ENCODE data around the gene ANKHD1. TPM values are rescaled to one million over a fixed set of nuclear protein-coding genes. Genes with fewer than 3 reads are reported as not detected.
A peak's percentile ranks its signal among the peaks of the same experiment; 100 is the strongest.

The ANKHD1 gene
- total RNA-seq, 1 experiment from 2014 or later: 113 TPM

GRCh38 chr5:140554454-140554853 is 152.8 kb downstream of the ANKHD1 start:
- Mint-ChIP-seq H3K4me3 (no peak overlapping the region), H3K27me3 (ENCODE audit: low read depth) (no peaks in the 10 kb centered on the region), H3K36me3 (peaks cover 38% of the 10 kb centered on the region), H3K9me3 (no peaks in the 10 kb centered on the region), H3K27ac (no peak overlapping the region), H3K4me1 (peaks cover 24% of the 10 kb centered on the region)
- POLR2A ChIA-PET: no interaction called here
- no peak for ATAC-seq
- CTCF ChIA-PET: interaction anchor here (0.9 kb wide), 1 partner anchor 208 kb away, joined by 4 read pairs; the partner anchor contains the start of gene HBEGF
- TF ChIP-seq STAT6 (CRISPR knock-in tag; conservative IDR thresholded peaks at IDR 0.05; ENCODE audit: low read depth) (no peak), GABPB1 (CRISPR knock-in tag; IDR thresholded peaks at IDR 0.05) (peak; percentile 41; the same call in 1 of the 2 replicates)
- DNase-seq (ENCODE audit: low spot score): no peak

DNA sequence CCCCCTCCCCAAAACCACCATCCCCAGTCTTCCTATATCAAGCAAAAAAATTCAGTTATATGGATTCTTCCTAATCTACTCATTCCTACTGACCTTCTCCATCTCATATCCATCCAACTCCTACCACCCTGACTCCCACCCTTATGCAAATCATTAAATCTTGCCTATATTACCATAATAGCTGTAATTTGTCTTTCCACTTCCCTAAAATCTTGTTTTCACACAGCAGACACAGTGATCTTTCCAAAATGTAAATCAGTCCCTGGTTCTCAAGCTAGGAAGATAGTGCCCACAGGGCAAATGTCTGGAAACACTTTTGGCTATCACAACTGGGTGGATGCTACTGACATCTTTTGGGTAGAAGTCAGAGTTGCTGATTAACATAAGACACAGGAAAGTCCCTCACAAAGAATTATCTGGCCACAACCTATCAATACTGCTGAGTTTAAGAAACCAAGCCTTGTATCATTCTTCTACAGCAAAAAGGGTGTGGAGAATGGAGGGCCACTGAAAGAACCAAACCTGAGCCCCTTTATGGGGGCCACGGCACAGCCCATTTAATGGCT is 154.2 kb downstream of the ANKHD1 start:
- ChIA-PET POLR2A (interaction anchor here (1.3 kb wide), 1 partner anchor 9 kb away, joined by 4 read pairs; the partner anchor contains the start of gene EIF4EBP3), CTCF (interaction anchor here (0.8 kb wide), 1 partner anchor 9 kb away, joined by 3 read pairs; the partner anchor contains the start of gene EIF4EBP3)
- TF ChIP-seq E2F4 (CRISPR knock-in tag; IDR thresholded peaks at IDR 0.05; ENCODE audit: borderline replicate concordance, low read depth) (no peak), TEAD4 (CRISPR knock-in tag; IDR thresholded peaks at IDR 0.05) (no peak), ATF6 (CRISPR knock-in tag; IDR thresholded peaks at IDR 0.05) (no peak), CREB1 (CRISPR knock-in tag; IDR thresholded peaks at IDR 0.05) (no peak), MLX (CRISPR knock-in tag; IDR thresholded peaks at IDR 0.05) (no peak), KAT7 (CRISPR knock-in tag; IDR thresholded peaks at IDR 0.05; ENCODE audit: borderline replicate concordance) (no peak), ZNF317 (CRISPR knock-in tag; IDR thresholded peaks at IDR 0.05; ENCODE audit: borderline replicate concordance, low read depth) (no peak), NFATC4 (CRISPR knock-in tag; IDR thresholded peaks at IDR 0.05) (no peak), ESRRA (CRISPR knock-in tag; IDR thresholded peaks at IDR 0.05; ENCODE audit: borderline replicate concordance) (no peak), ZNF121 (CRISPR knock-in tag; IDR thresholded peaks at IDR 0.05) (no peak), NR1H2 (CRISPR knock-in tag; IDR thresholded peaks at IDR 0.05) (no peak), ERG (CRISPR knock-in tag; IDR thresholded peaks at IDR 0.05) (no peak), MAX (CRISPR knock-in tag; IDR thresholded peaks at IDR 0.05) (no peak), FOXP4 (CRISPR knock-in tag; IDR thresholded peaks at IDR 0.05) (no peak)
- TF ChIP-seq, protein P1, sequence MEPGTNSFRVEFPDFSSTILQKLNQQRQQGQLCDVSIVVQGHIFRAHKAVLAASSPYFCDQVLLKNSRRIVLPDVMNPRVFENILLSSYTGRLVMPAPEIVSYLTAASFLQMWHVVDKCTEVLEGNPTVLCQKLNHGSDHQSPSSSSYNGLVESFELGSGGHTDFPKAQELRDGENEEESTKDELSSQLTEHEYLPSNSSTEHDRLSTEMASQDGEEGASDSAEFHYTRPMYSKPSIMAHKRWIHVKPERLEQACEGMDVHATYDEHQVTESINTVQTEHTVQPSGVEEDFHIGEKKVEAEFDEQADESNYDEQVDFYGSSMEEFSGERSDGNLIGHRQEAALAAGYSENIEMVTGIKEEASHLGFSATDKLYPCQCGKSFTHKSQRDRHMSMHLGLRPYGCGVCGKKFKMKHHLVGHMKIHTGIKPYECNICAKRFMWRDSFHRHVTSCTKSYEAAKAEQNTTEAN (CRISPR knock-in tag; IDR thresholded peaks at IDR 0.05): no peak
- TF ChIP-seq, protein P2, sequence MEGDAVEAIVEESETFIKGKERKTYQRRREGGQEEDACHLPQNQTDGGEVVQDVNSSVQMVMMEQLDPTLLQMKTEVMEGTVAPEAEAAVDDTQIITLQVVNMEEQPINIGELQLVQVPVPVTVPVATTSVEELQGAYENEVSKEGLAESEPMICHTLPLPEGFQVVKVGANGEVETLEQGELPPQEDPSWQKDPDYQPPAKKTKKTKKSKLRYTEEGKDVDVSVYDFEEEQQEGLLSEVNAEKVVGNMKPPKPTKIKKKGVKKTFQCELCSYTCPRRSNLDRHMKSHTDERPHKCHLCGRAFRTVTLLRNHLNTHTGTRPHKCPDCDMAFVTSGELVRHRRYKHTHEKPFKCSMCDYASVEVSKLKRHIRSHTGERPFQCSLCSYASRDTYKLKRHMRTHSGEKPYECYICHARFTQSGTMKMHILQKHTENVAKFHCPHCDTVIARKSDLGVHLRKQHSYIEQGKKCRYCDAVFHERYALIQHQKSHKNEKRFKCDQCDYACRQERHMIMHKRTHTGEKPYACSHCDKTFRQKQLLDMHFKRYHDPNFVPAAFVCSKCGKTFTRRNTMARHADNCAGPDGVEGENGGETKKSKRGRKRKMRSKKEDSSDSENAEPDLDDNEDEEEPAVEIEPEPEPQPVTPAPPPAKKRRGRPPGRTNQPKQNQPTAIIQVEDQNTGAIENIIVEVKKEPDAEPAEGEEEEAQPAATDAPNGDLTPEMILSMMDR (IDR thresholded peaks at IDR 0.05): no peak
- H3K36me3 Mint-ChIP-seq: peaks cover 28% of the 10 kb centered on the region
- H3K9me3 Mint-ChIP-seq: no peaks in the 10 kb centered on the region
- ATAC-seq (no peak), DNase-seq (ENCODE audit: low spot score) (no peak)
- H3K27me3 Mint-ChIP-seq (ENCODE audit: low read depth): no peaks in the 10 kb centered on the region
- peaks cover 24% of the 10 kb centered on the region for H3K4me1 Mint-ChIP-seq
- peak overlapping the region; percentile 9 for H3K27ac Mint-ChIP-seq
- peak overlapping the region; percentile 87 for H3K4me3 Mint-ChIP-seq
